Measurements from ENCODE around the gene ZNFX1.
"Not testable (repeated sequence)": the region's sequence is repeated elsewhere in the genome, so short reads cannot be mapped to it uniquely, and the experiment has no call there.

The ZNFX1 gene

GRCh38 chr20:49278036-49278817 lies at the start of gene ZNFX1:
Gene ZNFX1 (minus strand): TSS chr20:49278057. CDS start chr20:49275839, 2,218 bp downstream.
- peak; percentile 94 to 95 for DNase-seq (ENCODE audit: low read depth in 2 of 2)

- peak; percentile 19 to 21 for DNase-seq (ENCODE audit: low read depth in 2 of 2)
These were observed 48.2 kb upstream of the ZNFX1 start for GRCh38 chr20:49326026-49326425.

GRCh38 chr20:49324306-49324705 lies 46.4 kb upstream of the ZNFX1 start:
- no peak for DNase-seq (ENCODE audit: low read depth in 2 of 2)

- DNase-seq (ENCODE audit: low read depth in 2 of 2) = peak; percentile 28 to 37
These were observed 45.9 kb upstream of the ZNFX1 start for GRCh38 chr20:49323622-49324238.

- DNase-seq (ENCODE audit: low read depth in 2 of 2) = peak in 1 of 2 experiments; percentile 12
These were observed 42.6 kb upstream of the ZNFX1 start for GRCh38 chr20:49320460-49320859.

GRCh38 chr20:49319208-49319809 lies 41.5 kb upstream of the ZNFX1 start:
- no peak for DNase-seq (ENCODE audit: low read depth in 2 of 2)

GRCh38 chr20:49318430-49319207 lies 40.8 kb upstream of the ZNFX1 start:
- DNase-seq (ENCODE audit: low read depth in 2 of 2) = no peak

GRCh38 chr20:49318091-49318429 lies 40.2 kb upstream of the ZNFX1 start:
- DNase-seq (ENCODE audit: low read depth in 2 of 2) = no peak

- no peak for DNase-seq (ENCODE audit: low read depth in 2 of 2)
These were observed 38.8 kb upstream of the ZNFX1 start for GRCh38 chr20:49316704-49317103.

GRCh38 chr20:49315580-49315979 lies 37.7 kb upstream of the ZNFX1 start:
- no peak for DNase-seq (ENCODE audit: low read depth in 2 of 2)

GRCh38 chr20:49314052-49314451 lies 36.2 kb upstream of the ZNFX1 start:
- not testable (repeated sequence) for DNase-seq (ENCODE audit: low read depth in 2 of 2)

- DNase-seq (ENCODE audit: low read depth in 2 of 2) = no peak
These were observed 35.4 kb upstream of the ZNFX1 start for GRCh38 chr20:49313283-49313682.

GRCh38 chr20:49312661-49313060 lies 34.8 kb upstream of the ZNFX1 start:
- no peak for DNase-seq (ENCODE audit: low read depth in 2 of 2)

- DNase-seq (ENCODE audit: low read depth in 2 of 2) = no peak
These were observed 32.8 kb upstream of the ZNFX1 start for GRCh38 chr20:49310705-49311104.

- no peak for DNase-seq (ENCODE audit: low read depth in 2 of 2)
These were observed 31.0 kb upstream of the ZNFX1 start for GRCh38 chr20:49308875-49309274.

- no peak for DNase-seq (ENCODE audit: low read depth in 2 of 2)
These were observed 29.2 kb upstream of the ZNFX1 start for GRCh38 chr20:49306903-49307620.

GRCh38 chr20:49303065-49303552 lies 25.3 kb upstream of the ZNFX1 start:
- DNase-seq (ENCODE audit: low read depth in 2 of 2) = peak; percentile 29 to 41

GRCh38 chr20:49297605-49298530 lies 20.0 kb upstream of the ZNFX1 start:
- DNase-seq (ENCODE audit: low read depth in 2 of 2) = no peak

GRCh38 chr20:49294002-49294654 lies 16.3 kb upstream of the ZNFX1 start:
- DNase-seq (ENCODE audit: low read depth in 2 of 2) = not testable (repeated sequence)

GRCh38 chr20:49293122-49293521 lies 15.3 kb upstream of the ZNFX1 start:
- no peak for DNase-seq (ENCODE audit: low read depth in 2 of 2)
